CD14-positive monocyte (primary cell): ENCODE data around the gene FOS. TPM values are rescaled to one million over a fixed set of nuclear protein-coding genes. Genes with fewer than 3 reads are reported as not detected.

Source experiments
- DNase-seq, 3 donors: peaks; one replicate each; pipeline ENCODE4 v3.0.0-alpha.2; 2011 to 2022
- H2AFZ ChIP-seq: 2 replicates; pipeline ENCODE4 v1.6.0; 2012; ENCODE audit warnings: mild to moderate bottlenecking, low read depth, low read length, inconsistent platforms; ENCODE audit not compliant: insufficient read depth, poor library complexity, severe bottlenecking
- H3K27ac ChIP-seq, 2 donors: 1 replicate in 1 of 2; 2 replicates in 1 of 2; pipeline ENCODE4 v1.5.1; 2012 to 2013; ENCODE audit warnings: low read length in 2 of 2, control low read depth in 1 of 2, inconsistent platforms in 1 of 2, low read depth in 1 of 2, mild to moderate bottlenecking in 1 of 2
- H3K27me3 ChIP-seq, 2 donors: one replicate each; pipeline versions ENCODE4 v1.6.0 to v1.6.1; 2011 to 2013; ENCODE audit warnings: low read length in 2 of 2; ENCODE audit not compliant: control insufficient read depth in 2 of 2, insufficient read depth in 2 of 2
- H3K36me3 ChIP-seq, 2 donors: replicated peaks in 1 of 2; 1 replicate in 1 of 2; 2 replicates in 1 of 2; pipeline versions ENCODE4 v1.5.1 to v1.6.1; 2012 to 2013; ENCODE audit warnings: low read length in 2 of 2, control low read depth in 1 of 2, inconsistent platforms in 1 of 2, mild to moderate bottlenecking in 1 of 2; ENCODE audit not compliant: insufficient read depth in 2 of 2, control insufficient read depth in 1 of 2
- H3K4me1 ChIP-seq, 2 donors: 1 replicate in 1 of 2; 2 replicates in 1 of 2; pipeline versions ENCODE4 v1.5.1 to v1.6.1; 2012 to 2013; ENCODE audit warnings: low read length in 2 of 2, control low read depth in 1 of 2, inconsistent platforms in 1 of 2, mild to moderate bottlenecking in 1 of 2, moderate library complexity in 1 of 2; ENCODE audit not compliant: insufficient read depth in 2 of 2, control insufficient read depth in 1 of 2
- H3K4me2 ChIP-seq: replicated peaks from 2 replicates; pipeline ENCODE3; 2012; ENCODE audit warnings: low read length, moderate library complexity, mild to moderate bottlenecking; ENCODE audit not compliant: poor library complexity, severe bottlenecking; ENCODE audit errors: extremely low read depth
- H3K4me3 ChIP-seq, 3 experiments: fragments of 200-600 bp in 1 of 3; sonication (generic) in 1 of 3; replicated peaks in 1 of 3; 1 replicate in 2 of 3; 2 replicates in 1 of 3; pipeline ENCODE4 v1.5.1; 2011 to 2013; ENCODE audit warnings: low read length in 3 of 3, mild to moderate bottlenecking in 3 of 3, control low read depth in 2 of 3, low read depth in 2 of 3, inconsistent platforms in 1 of 3, moderate library complexity in 1 of 3
- H3K79me2 ChIP-seq: 2 replicates; pipeline ENCODE4 v1.6.0; 2012; ENCODE audit warnings: mild to moderate bottlenecking, control low read depth, inconsistent platforms, low read length, moderate library complexity; ENCODE audit not compliant: insufficient read depth
- H3K9ac ChIP-seq: 2 replicates; pipeline ENCODE4 v1.6.0; 2017; ENCODE audit warnings: low read length, mild to moderate bottlenecking; ENCODE audit not compliant: insufficient read depth, poor library complexity, severe bottlenecking
- H3K9me3 ChIP-seq, 2 donors: replicated peaks in 1 of 2; 1 replicate in 1 of 2; 2 replicates in 1 of 2; pipeline versions ENCODE4 v1.5.1 to v1.6.1; 2012 to 2013; ENCODE audit warnings: low read length in 2 of 2, control low read depth in 1 of 2; ENCODE audit not compliant: control insufficient read depth in 1 of 2, insufficient read depth in 1 of 2
- H4K20me1 ChIP-seq: 2 replicates; pipeline ENCODE4 v1.6.0; 2012; ENCODE audit warnings: mild to moderate bottlenecking, low read length, control low read depth, moderate library complexity; ENCODE audit not compliant: insufficient read depth
- H3K27ac Mint-ChIP-seq, 7 donors: one replicate each; pipeline ENCODE4 v1.8.0; 2020; ENCODE audit warnings: mild to moderate bottlenecking in 7 of 7, mixed read lengths in 7 of 7, moderate library complexity in 6 of 7, inconsistent platforms in 2 of 7
- H3K27me3 Mint-ChIP-seq, 3 donors: one replicate each; pipeline ENCODE4 v1.8.0; 2021 to 2022; ENCODE audit warnings: low read depth in 3 of 3, mild to moderate bottlenecking in 3 of 3, mixed read lengths in 3 of 3, moderate library complexity in 3 of 3, inconsistent platforms in 1 of 3
- H3K36me3 Mint-ChIP-seq, 2 donors: one replicate each; pipeline ENCODE4 v1.8.0; 2020; ENCODE audit warnings: mixed read lengths in 2 of 2, inconsistent platforms in 1 of 2, mild to moderate bottlenecking in 1 of 2
- H3K4me1 Mint-ChIP-seq: one replicate; pipeline ENCODE4 v1.8.0; 2020; ENCODE audit warnings: mild to moderate bottlenecking, mixed read lengths
- H3K4me3 Mint-ChIP-seq, 2 donors: one replicate each; pipeline ENCODE4 v1.8.0; 2020; ENCODE audit warnings: mild to moderate bottlenecking in 2 of 2, mixed read lengths in 2 of 2, moderate library complexity in 1 of 2
- H3K9me3 Mint-ChIP-seq, 7 donors: one replicate each; pipeline ENCODE4 v1.8.0; 2020 to 2022; ENCODE audit warnings: mixed read lengths in 7 of 7, mild to moderate bottlenecking in 6 of 7, moderate library complexity in 6 of 7, inconsistent platforms in 2 of 7
- CTCF ChIP-seq: fragments of 200-600 bp; IDR thresholded peaks from one replicate; pipeline ENCODE4 v1.8.0; 2022; ENCODE audit warnings: antibody characterized with exemption, mild to moderate bottlenecking
- WGBS: methylation state at CpG from one replicate; pipeline ENCODE4 v1.1.5; 2013; ENCODE audit warnings: missing lambda C conversion rate; ENCODE audit not compliant: insufficient coverage; 5-methylcytosine and 5-hydroxymethylcytosine counted together
- intact Hi-C, 2 donors: fragments of 100-400 bp; cut with micrococcal nuclease; formaldehyde crosslinking; loops; one replicate each; pipeline versions ENCODE4 v1.15.0 to v1.15.1; 2023
- polyA plus RNA-seq, 3 donors: library from polyadenylated mRNA; depleted of rRNA in 1 of 3; unstranded in 2 of 3; stranded (reverse) in 1 of 3; fragments of 300-500 nt in 2 of 3; fragments of >200 nt in 1 of 3; fragmentation: Illumina TruSeq in 2 of 3; gene quantifications; 1 replicate in 2 of 3; 2 replicates in 1 of 3; pipeline ENCODE4 v1.2.3, GENCODE V29; 2012 to 2021

FOS gene
- polyA plus RNA-seq, 3 donors: 4,403 to 5,159 (median 4,841) TPM

GRCh38 chr14:75285331-75285730 is 6.7 kb downstream of the FOS start:
- Histone ChIP-seq H3K9me3 (no peaks in the 10 kb centered on the region), H3K4me1 (peaks cover 82 to 87% of the 10 kb centered on the region in 2 donors), H3K9ac (no peak overlapping the region), H3K79me2 (peaks cover 24% of the 10 kb centered on the region), H2AFZ (no peak overlapping the region), H3K27me3 (no peaks in the 10 kb centered on the region), H3K36me3 (peaks cover 19 to 23% of the 10 kb centered on the region in 2 donors), H3K4me2 (no peak overlapping the region), H3K27ac (no peak overlapping the region), H3K4me3 (no peak overlapping the region), H4K20me1 (peaks cover 35% of the 10 kb centered on the region)
- intact Hi-C loops: loop anchor here in 1 of 2 donors (2.0 kb wide), 1 partner anchor 17 kb away; no protein-coding TSS in a partner anchor
- peaks cover 8 to 14% (median 13%) of the 10 kb centered on the region in 7 donors for H3K9me3 Mint-ChIP-seq
- TF ChIP-seq CTCF: no peak
- DNase-seq: no peak
- H3K4me1 Mint-ChIP-seq: peaks cover 92% of the 10 kb centered on the region
- peaks cover 22 to 28% of the 10 kb centered on the region in 2 donors for H3K36me3 Mint-ChIP-seq
- H3K27me3 Mint-ChIP-seq: peaks cover 0 to 25% (median 3%) of the 10 kb centered on the region in 3 donors
- H3K27ac Mint-ChIP-seq: peak overlapping the region in 6 of 7 donors; percentile 50 to 100 (median 96)
- no peak overlapping the region for H3K4me3 Mint-ChIP-seq

- peaks cover 72 to 78% of the 10 kb centered on the region in 2 donors for H3K4me1 ChIP-seq
- H3K27me3 Mint-ChIP-seq: peaks cover 0 to 15% (median 0%) of the 10 kb centered on the region in 3 donors
Observed at GRCh38 chr14:75286313-75286712, 7.7 kb downstream of the FOS start.

More at GRCh38 chr14:75286313-75286712, 7.7 kb downstream of the FOS start:
- peaks cover 25% of the 10 kb centered on the region for H4K20me1 ChIP-seq
- H3K9me3 ChIP-seq: no peaks in the 10 kb centered on the region
- H3K27ac ChIP-seq: peak overlapping the region in 1 of 2 donors; percentile 37
- H2AFZ ChIP-seq: no peak overlapping the region
- Mint-ChIP-seq H3K36me3 (peaks cover 13 to 18% of the 10 kb centered on the region in 2 donors), H3K4me3 (peak overlapping the region; percentile 48 to 69), H3K4me1 (peaks cover 85% of the 10 kb centered on the region), H3K9me3 (peaks cover 3 to 6% (median 5%) of the 10 kb centered on the region in 7 donors), H3K27ac (peak overlapping the region; percentile 74 to 100 (median 91))
- peak overlapping the region in 1 of 3 experiments; percentile 25 for H3K4me3 ChIP-seq
- H3K79me2 ChIP-seq: peaks cover 14% of the 10 kb centered on the region
- peak in 1 of 3 donors; percentile 61 for DNase-seq
- H3K4me2 ChIP-seq: peak overlapping the region; percentile 44
- peaks cover 10 to 14% of the 10 kb centered on the region in 2 donors for H3K36me3 ChIP-seq
- no peaks in the 10 kb centered on the region for H3K27me3 ChIP-seq
- no peak overlapping the region for H3K9ac ChIP-seq
- 8% methylated on average over 4 of the region's 5 CpGs for WGBS
- intact Hi-C loops: no loop called here
- no peak for TF ChIP-seq CTCF
